OCI-LY1 (cell line): ENCODE results near the gene C4orf54.

Experiments used
- H2AFZ ChIP-seq: fragments of 200-600 bp; sonication (generic), shearing (Covaris generic); 2 replicates; pipeline ENCODE4 v1.6.0; 2014; ENCODE audit warnings: antibody characterized with exemption, mild to moderate bottlenecking, low read length
- H3F3A ChIP-seq: fragments of 200-600 bp; sonication (generic), shearing (Covaris generic); 2 replicates; pipeline ENCODE4 v1.6.0; 2014; ENCODE audit warnings: mild to moderate bottlenecking, antibody characterized with exemption, low read length, moderate library complexity; ENCODE audit not compliant: insufficient read depth
- H3K27ac ChIP-seq: fragments of 200-600 bp; sonication (generic); 2 replicates; pipeline ENCODE4 v1.5.1; 2014; ENCODE audit warnings: low read length, mixed run types, mild to moderate bottlenecking, low read depth; ENCODE audit not compliant: poor library complexity, severe bottlenecking
- H3K27me3 ChIP-seq: fragments of 200-600 bp; sonication (generic); 2 replicates; pipeline ENCODE4 v1.6.0; 2014; ENCODE audit warnings: antibody characterized with exemption, mild to moderate bottlenecking, low read length, moderate library complexity; ENCODE audit not compliant: insufficient read depth
- H3K36me3 ChIP-seq: fragments of 200-600 bp; sonication (generic); 2 replicates; pipeline ENCODE4 v1.6.1; 2014; ENCODE audit warnings: mild to moderate bottlenecking, antibody characterized with exemption, low read length, moderate library complexity, mixed read lengths; ENCODE audit not compliant: insufficient read depth
- H3K4me1 ChIP-seq: fragments of 200-600 bp; sonication (generic); 2 replicates; pipeline ENCODE4 v1.5.1; 2014; ENCODE audit warnings: mild to moderate bottlenecking, low read length, moderate library complexity; ENCODE audit not compliant: insufficient read depth, severe bottlenecking
- H3K4me2 ChIP-seq: fragments of 200-600 bp; sonication (generic), shearing (Covaris generic); 2 replicates; pipeline ENCODE4 v1.6.1; 2014; ENCODE audit warnings: low read length
- H3K4me3 ChIP-seq: fragments of 200-600 bp; sonication (generic); 2 replicates; pipeline ENCODE4 v1.5.1; 2014; ENCODE audit warnings: low read length, low read depth, mild to moderate bottlenecking, mixed read lengths; ENCODE audit not compliant: poor library complexity, severe bottlenecking
- H3K79me2 ChIP-seq: fragments of 200-600 bp; shearing (Covaris generic); 2 replicates; pipeline ENCODE4 v1.6.1; 2016; ENCODE audit warnings: mixed run types, low read length, mixed read lengths; ENCODE audit not compliant: insufficient read depth
- H3K9ac ChIP-seq: fragments of 200-600 bp; sonication (generic), shearing (Covaris generic); 2 replicates; pipeline ENCODE4 v1.6.1; 2014; ENCODE audit warnings: mild to moderate bottlenecking, low read length, mixed read lengths
- H3K9me2 ChIP-seq: fragments of 200-600 bp; sonication (generic), shearing (Covaris generic); 2 replicates; pipeline ENCODE4 v1.6.1; 2014; ENCODE audit warnings: low read depth, mild to moderate bottlenecking, low read length, mixed read lengths
- H3K9me3 ChIP-seq: fragments of 200-600 bp; shearing (Covaris generic); 2 replicates; pipeline ENCODE4 v1.6.1; 2014; ENCODE audit warnings: low read length, mixed read lengths
- H4K20me1 ChIP-seq: fragments of 200-600 bp; sonication (generic), shearing (Covaris generic); 2 replicates; pipeline ENCODE4 v1.6.0; 2016; ENCODE audit warnings: mild to moderate bottlenecking, low read length; ENCODE audit not compliant: insufficient read depth
- CTCF ChIP-seq: fragments of 200-600 bp; sonication (generic), shearing (Covaris generic); IDR thresholded peaks from 2 replicates; pipeline ENCODE4 v1.5.1; 2017; ENCODE audit warnings: mild to moderate bottlenecking, antibody characterized with exemption, low read length, moderate library complexity, mixed read lengths
- EZH2 ChIP-seq: fragments of 200-600 bp; sonication (generic), shearing (Covaris generic); IDR thresholded peaks from 2 replicates; pipeline ENCODE4 v1.8.0; 2017; ENCODE audit warnings: borderline replicate concordance, mixed run types, mild to moderate bottlenecking, antibody characterized with exemption, low read length, moderate library complexity, mixed read lengths

Gene C4orf54

DNA sequence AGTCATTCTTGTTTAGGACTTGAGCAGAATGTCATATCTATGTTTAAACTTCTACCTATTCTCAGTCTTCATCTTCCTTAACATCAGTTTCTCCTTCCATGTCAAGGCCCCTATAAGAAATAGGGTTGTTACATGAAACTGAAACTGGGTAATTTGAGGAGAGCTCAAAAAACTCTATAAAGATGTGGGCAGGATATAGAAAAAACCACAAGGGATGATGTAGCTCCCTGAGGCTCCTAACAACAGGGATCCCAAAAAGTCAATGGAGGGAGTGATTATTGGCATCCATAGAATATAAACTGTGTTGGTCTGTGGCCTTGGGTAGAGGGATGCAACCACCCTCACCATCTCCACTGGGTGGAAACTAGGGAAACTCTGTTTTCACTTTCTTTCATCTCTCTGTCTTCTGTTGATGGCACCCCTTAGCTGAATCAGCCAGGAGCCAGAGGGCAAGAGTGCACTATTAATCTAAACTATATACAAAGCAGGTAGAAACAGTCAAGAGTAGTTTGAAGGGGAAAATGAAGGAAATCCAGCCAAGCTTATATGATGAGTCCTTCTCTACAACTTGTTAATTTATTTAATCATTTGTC lies 27.6 kb downstream of the C4orf54 start:
- Histone ChIP-seq H3K4me1 (peaks cover 29% of the 10 kb centered on the region), H3K9me2 (no peaks in the 10 kb centered on the region), H3F3A (no peaks in the 10 kb centered on the region), H3K36me3 (no peaks in the 10 kb centered on the region), H4K20me1 (no peaks in the 10 kb centered on the region), H3K4me3 (no peak overlapping the region), H3K9me3 (no peaks in the 10 kb centered on the region), H3K9ac (no peak overlapping the region), H2AFZ (no peak overlapping the region), H3K79me2 (no peaks in the 10 kb centered on the region), H3K27ac (no peak overlapping the region), H3K27me3 (no peaks in the 10 kb centered on the region), H3K4me2 (no peak overlapping the region)
- no peak for TF ChIP-seq CTCF
- no peak for TF ChIP-seq EZH2

GRCh38 chr4:99628040-99628439 lies 29.6 kb downstream of the C4orf54 start:
- H3K79me2 ChIP-seq, result no peaks in the 10 kb centered on the region
- H3K9ac ChIP-seq, result no peak overlapping the region
- no peak for TF ChIP-seq EZH2
- no peak for TF ChIP-seq CTCF
- no peaks in the 10 kb centered on the region for H3F3A ChIP-seq
- H3K4me2 ChIP-seq, result no peak overlapping the region
- H3K9me3 ChIP-seq, result no peaks in the 10 kb centered on the region
- H3K4me3 ChIP-seq, result no peak overlapping the region
- H2AFZ ChIP-seq, result no peak overlapping the region
- H3K27ac ChIP-seq, result no peak overlapping the region
- H3K4me1 ChIP-seq, result peaks cover 16% of the 10 kb centered on the region
- no peaks in the 10 kb centered on the region for H3K36me3 ChIP-seq
- no peaks in the 10 kb centered on the region for H3K27me3 ChIP-seq
- no peaks in the 10 kb centered on the region for H4K20me1 ChIP-seq
- no peaks in the 10 kb centered on the region for H3K9me2 ChIP-seq

- H3K4me2 ChIP-seq, result no peak overlapping the region
- TF ChIP-seq CTCF (no peak), EZH2 (no peak)
- H3K9me3 ChIP-seq, result no peaks in the 10 kb centered on the region
- H3K27me3 ChIP-seq, result no peaks in the 10 kb centered on the region
- H3K4me1 ChIP-seq, result no peaks in the 10 kb centered on the region
- H4K20me1 ChIP-seq, result no peaks in the 10 kb centered on the region
- no peak overlapping the region for H3K27ac ChIP-seq
- H3K9ac ChIP-seq, result no peak overlapping the region
- no peaks in the 10 kb centered on the region for H3F3A ChIP-seq
- no peaks in the 10 kb centered on the region for H3K9me2 ChIP-seq
- H3K4me3 ChIP-seq, result no peak overlapping the region
- no peak overlapping the region for H2AFZ ChIP-seq
- no peaks in the 10 kb centered on the region for H3K79me2 ChIP-seq
- H3K36me3 ChIP-seq, result no peaks in the 10 kb centered on the region
Observed at GRCh38 chr4:99625369-99625768, 32.3 kb downstream of the C4orf54 start.
